Measurements from ENCODE around the gene C4orf17.

- TF ChIP-seq CTCF (IDR thresholded peaks at IDR 0.05) (no peak), POLR2A (IDR thresholded peaks at IDR 0.05) (no peak)
Observed at GRCh38 chr4:99552872-99553271, 42.1 kb downstream of the C4orf17 start.
